Nephron progenitor cell (in vitro differentiated cells): Measurements from ENCODE around the gene HYPK.
"Not testable (repeated sequence)": the region's sequence is repeated elsewhere in the genome, so short reads cannot be mapped to it uniquely, and the experiment has no call there.

Experiments used
- DNase-seq: peaks from one replicate; pipeline ENCODE4 v3.0.0; 2021
- H3K27ac Mint-ChIP-seq: 2 replicates; pipeline ENCODE4 v1.8.0; 2021; ENCODE audit warnings: mild to moderate bottlenecking, moderate library complexity, mixed read lengths
- H3K27me3 Mint-ChIP-seq: 2 replicates; pipeline ENCODE4 v1.8.0; 2021; ENCODE audit warnings: mild to moderate bottlenecking, low read depth, mixed read lengths; ENCODE audit not compliant: poor library complexity
- H3K36me3 Mint-ChIP-seq: 2 replicates; pipeline ENCODE4 v1.8.0; 2021; ENCODE audit warnings: low read depth, mixed read lengths
- H3K4me1 Mint-ChIP-seq: 2 replicates; pipeline ENCODE4 v1.8.0; 2021; ENCODE audit warnings: mixed read lengths
- H3K4me3 Mint-ChIP-seq: 2 replicates; pipeline ENCODE4 v1.8.0; 2021; ENCODE audit warnings: mild to moderate bottlenecking, moderate library complexity, mixed read lengths
- H3K9me3 Mint-ChIP-seq: 2 replicates; pipeline ENCODE4 v1.8.0; 2021; ENCODE audit warnings: mild to moderate bottlenecking, moderate library complexity, mixed read lengths
- TF ChIP-seq, protein P1 (sequence below): fragments of 200-600 bp; sonication (generic); IDR thresholded peaks from 2 replicates; pipeline ENCODE4 v1.5.0; 2021; ENCODE audit warnings: antibody characterized with exemption

The HYPK gene

DNA sequence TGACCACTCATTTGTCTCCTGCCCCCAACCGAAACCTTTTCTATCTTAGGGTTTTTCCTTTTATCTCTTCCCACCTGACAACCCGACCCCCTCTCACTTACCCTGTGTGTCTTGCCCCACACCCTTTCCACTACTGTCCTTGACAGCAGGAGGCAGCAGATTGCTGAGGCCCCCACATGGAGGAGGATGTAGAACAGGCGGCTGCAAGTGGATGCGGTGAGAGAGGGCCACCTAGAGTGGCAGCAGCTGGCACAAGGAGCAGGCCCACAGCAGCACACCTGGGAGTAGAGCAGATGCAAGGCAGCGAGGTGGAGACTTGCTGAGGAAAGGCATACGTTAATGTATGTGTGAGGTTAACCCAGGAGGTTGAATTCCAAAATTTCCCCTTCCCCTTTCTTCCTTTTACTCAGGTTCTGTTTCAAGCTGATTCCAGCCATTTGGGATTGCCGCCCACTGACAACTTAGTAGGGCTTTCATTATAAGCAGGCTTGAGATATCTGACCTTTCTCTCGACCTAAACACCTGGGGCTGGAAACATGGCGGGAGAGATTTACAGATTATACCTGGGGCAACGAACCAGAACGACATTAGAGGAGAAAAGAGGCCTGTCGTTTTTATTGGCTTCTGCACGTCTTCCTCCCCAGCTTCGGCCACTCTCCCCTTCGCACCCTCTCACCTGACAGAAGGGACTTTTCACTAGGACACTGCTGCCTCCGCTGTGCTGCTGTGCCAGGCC, 1.0 kb upstream of the HYPK start:
- Mint-ChIP-seq H3K9me3 (no peaks in the 10 kb centered on the region), H3K36me3 (peaks cover 65% of the 10 kb centered on the region), H3K4me1 (peaks cover 68% of the 10 kb centered on the region), H3K4me3 (peak overlapping the region; percentile 48), H3K27ac (peak overlapping the region; percentile 99), H3K27me3 (no peaks in the 10 kb centered on the region)
- TF ChIP-seq, protein P1, sequence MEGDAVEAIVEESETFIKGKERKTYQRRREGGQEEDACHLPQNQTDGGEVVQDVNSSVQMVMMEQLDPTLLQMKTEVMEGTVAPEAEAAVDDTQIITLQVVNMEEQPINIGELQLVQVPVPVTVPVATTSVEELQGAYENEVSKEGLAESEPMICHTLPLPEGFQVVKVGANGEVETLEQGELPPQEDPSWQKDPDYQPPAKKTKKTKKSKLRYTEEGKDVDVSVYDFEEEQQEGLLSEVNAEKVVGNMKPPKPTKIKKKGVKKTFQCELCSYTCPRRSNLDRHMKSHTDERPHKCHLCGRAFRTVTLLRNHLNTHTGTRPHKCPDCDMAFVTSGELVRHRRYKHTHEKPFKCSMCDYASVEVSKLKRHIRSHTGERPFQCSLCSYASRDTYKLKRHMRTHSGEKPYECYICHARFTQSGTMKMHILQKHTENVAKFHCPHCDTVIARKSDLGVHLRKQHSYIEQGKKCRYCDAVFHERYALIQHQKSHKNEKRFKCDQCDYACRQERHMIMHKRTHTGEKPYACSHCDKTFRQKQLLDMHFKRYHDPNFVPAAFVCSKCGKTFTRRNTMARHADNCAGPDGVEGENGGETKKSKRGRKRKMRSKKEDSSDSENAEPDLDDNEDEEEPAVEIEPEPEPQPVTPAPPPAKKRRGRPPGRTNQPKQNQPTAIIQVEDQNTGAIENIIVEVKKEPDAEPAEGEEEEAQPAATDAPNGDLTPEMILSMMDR: no peak
- no peak for DNase-seq

DNA sequence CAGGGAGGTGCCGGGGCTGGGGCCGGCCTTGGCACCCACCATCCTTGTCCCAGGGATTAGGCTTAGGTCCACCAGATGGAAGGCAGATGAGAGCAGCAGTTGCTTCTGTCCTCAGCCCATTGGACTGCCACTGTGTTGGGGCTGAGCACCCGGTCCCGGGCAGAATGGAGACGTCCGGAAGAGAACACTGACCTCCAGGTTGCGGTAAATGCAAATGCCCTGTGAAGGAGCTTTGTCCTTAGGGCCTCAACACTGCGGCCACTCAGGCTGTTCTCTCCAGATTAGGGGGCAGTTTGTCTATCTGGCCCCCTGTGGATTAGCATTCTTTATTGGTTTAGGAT, 484 bp upstream of the HYPK start, which contains the start of gene SERINC4:
Gene SERINC4, minus strand, starts transcription at position 276 of the 341 bp plus-strand sequence. Its CDS starts 234 bp downstream, at position 42.
- peaks cover 65% of the 10 kb centered on the region for H3K36me3 Mint-ChIP-seq
- peak within 1 kb of the TSS; percentile 99 for H3K27ac Mint-ChIP-seq
- peaks cover 63% of the 10 kb centered on the region for H3K4me1 Mint-ChIP-seq
- DNase-seq: no peak
- TF ChIP-seq, protein P1: no peak
- H3K9me3 Mint-ChIP-seq: no peaks in the 10 kb centered on the region
- no peaks in the 10 kb centered on the region for H3K27me3 Mint-ChIP-seq
- peak within 1 kb of the TSS; percentile 99 for H3K4me3 Mint-ChIP-seq

DNA sequence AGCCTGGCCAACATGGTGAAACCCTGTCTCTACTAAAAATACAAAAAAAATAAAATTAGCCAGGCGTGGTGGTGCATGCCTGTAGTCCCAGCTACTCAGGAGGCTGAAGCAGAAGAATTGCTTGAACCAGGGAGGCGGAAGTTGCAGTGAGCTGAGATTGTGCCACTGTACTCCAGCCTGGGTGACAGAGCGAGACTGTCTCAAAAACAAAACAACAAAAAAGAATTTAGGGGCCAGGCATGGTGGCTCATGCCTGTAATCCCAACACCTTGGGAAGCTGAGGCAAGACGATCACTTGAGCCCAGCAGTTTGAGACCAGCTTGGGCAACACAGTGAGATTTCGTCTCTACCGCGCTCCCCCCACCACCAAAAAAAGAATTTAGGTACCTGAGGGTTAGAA, 2.3 kb downstream of the HYPK start:
- Mint-ChIP-seq H3K4me1 (peaks cover 43% of the 10 kb centered on the region), H3K36me3 (peaks cover 72% of the 10 kb centered on the region)
- not testable (repeated sequence) for H3K9me3 Mint-ChIP-seq, DNase-seq, H3K27me3 Mint-ChIP-seq, H3K4me3 Mint-ChIP-seq, H3K27ac Mint-ChIP-seq

DNA sequence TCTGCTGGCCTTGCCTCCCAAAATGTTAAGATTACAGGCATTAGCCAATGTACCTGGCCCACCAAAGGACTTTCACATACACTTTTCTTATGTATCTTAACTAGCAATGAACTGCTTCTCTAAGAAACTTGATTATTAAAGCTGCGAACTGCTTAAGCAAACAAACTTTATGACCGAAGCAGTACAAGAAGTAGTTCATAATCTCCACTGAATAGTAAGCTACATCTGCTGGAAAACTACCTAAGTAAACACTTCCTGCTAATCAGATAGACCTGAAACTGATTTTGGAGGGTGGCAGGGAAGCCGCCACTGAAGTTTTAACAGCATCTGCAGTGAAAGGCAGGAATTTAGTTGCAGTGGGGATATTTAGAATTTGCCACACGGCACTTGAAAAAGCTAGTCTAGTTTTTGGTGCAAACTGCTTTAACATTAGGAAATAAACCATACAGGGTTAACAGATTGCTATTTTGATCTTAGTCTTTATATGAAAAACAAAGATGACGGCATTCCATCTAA, 8.1 kb downstream of the HYPK start:
- no peak overlapping the region for H3K4me3 Mint-ChIP-seq
- H3K4me1 Mint-ChIP-seq: no peaks in the 10 kb centered on the region
- TF ChIP-seq, protein P1: no peak
- H3K27ac Mint-ChIP-seq: no peak overlapping the region
- no peaks in the 10 kb centered on the region for H3K27me3 Mint-ChIP-seq
- DNase-seq: no peak
- peaks cover 73% of the 10 kb centered on the region for H3K36me3 Mint-ChIP-seq
- H3K9me3 Mint-ChIP-seq: no peaks in the 10 kb centered on the region

DNA sequence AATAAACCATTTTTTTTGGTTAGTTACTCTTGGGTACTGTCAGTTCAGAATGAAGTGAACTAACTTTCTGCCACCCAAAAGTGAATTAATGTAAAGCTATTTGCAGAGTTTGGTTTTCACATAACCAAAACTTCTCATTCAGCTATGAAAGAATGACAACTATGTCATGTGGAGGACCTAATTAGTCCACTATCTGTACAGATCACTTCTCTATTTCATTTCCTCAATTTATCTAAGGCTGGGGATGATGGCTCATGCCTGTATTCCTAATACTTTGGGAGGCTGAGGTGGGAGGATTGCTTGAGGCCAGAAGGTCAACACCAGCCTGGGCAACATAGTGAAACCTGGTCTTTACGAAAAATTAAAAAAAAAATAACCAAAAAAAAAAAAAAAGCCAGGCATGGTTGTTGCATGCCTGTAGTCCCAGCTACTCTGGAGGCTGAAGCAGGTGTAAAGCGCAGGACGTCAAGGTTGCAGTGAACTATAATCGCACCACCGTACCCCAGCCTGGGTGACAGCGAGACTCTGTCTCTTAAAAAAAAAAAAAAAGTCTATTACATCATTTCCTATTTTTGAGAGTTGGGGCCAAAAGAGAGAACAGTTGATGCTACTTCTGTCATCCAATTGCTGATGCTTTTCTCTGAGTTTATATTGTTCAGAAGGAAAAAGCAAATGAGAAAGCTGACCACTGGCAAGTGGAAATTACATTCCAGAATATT, 8.7 kb downstream of the HYPK start:
- Mint-ChIP-seq H3K4me1 (no peaks in the 10 kb centered on the region), H3K27me3 (no peaks in the 10 kb centered on the region), H3K4me3 (no peak overlapping the region), H3K27ac (no peak overlapping the region), H3K36me3 (peaks cover 71% of the 10 kb centered on the region), H3K9me3 (no peaks in the 10 kb centered on the region)
- no peak for DNase-seq
- TF ChIP-seq, protein P1: no peak

DNA sequence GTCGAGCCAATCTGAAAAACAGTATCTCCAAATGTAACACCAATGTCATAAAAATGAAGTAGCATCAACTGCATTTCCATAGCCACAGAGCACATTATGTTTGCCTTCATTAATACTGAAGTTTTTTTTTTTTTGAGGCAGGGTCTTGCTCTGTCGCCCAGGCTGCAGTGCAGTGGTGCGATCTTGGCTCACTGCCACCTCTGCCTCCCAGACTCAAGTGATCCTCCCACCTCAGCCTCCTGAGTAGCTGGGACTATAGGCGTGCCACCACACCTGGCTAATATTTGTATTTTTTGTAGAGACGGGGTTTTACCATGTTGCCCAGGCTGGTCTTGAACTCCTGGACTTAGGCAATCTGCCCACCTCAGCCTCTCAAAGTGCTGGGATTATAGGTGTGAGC, 14.7 kb downstream of the HYPK start:
- not testable (repeated sequence) for DNase-seq, H3K9me3 Mint-ChIP-seq, H3K4me1 Mint-ChIP-seq, H3K4me3 Mint-ChIP-seq, H3K27me3 Mint-ChIP-seq, H3K27ac Mint-ChIP-seq
- H3K36me3 Mint-ChIP-seq: peaks cover 58% of the 10 kb centered on the region
